K562 (cell line): ENCODE measurements around the gene UBL7. TPM values are rescaled to one million over a fixed set of nuclear protein-coding genes. Genes with fewer than 3 reads are reported as not detected.
"Not testable (repeated sequence)": the region's sequence is repeated elsewhere in the genome, so short reads cannot be mapped to it uniquely, and the experiment has no call there.

Source experiments
- ATAC-seq: fragments of 200-7000 bp; cut with Tn5 transposase; 3 replicates; pipeline ENCODE4 v1.9.1; 2020; ENCODE audit warnings: moderate library complexity
- BruUV-seq: library from RNA; stranded (reverse); fragments of 400-500 nt; replicated peaks from 2 replicates; lab custom pipeline; 2021; lab: Mats Ljungman, UMichigan
- CTCF ChIA-PET: fragments of 300-600 bp; formaldehyde crosslinking; extraction: SDS; loops from one replicate; lab custom pipeline; 2021; ENCODE audit warnings: low intra/inter-chr PET ratio; lab: Yijun Ruan, JAX
- POLR2A ChIA-PET: fragments of 300-600, 350-650 bp; sonication (Branson Sonifier 250); formaldehyde crosslinking; extraction: SDS; loops from one replicate; lab custom pipeline; 2021; ENCODE audit warnings: antibody characterized with exemption, inconsistent platforms; lab: Yijun Ruan, JAX
- DNase-seq, 4 experiments: peaks; one replicate each; pipeline versions ENCODE4 v3.0.0 to v3.0.0-alpha.2; 2011 to 2018; ENCODE audit warnings: low spot score in 3 of 4, mixed read lengths in 3 of 4; ENCODE audit errors: extremely low read depth in 1 of 4
- FAIRE-seq: peaks from 2 replicates; lab custom pipeline; 2011; peaks lifted over from hg19 to GRCh38; lab: Jason Lieb, UNC
- H2AFZ ChIP-seq: 2 replicates; pipeline ENCODE4 v1.6.0; 2011; ENCODE audit warnings: low read depth, low read length, control low read depth, inconsistent platforms
- H3K27ac ChIP-seq: fragments of 200-600 bp; 3 replicates; pipeline ENCODE4 v1.8.0; 2011; ENCODE audit warnings: low read depth, mild to moderate bottlenecking, control low read depth, inconsistent platforms, low read length, moderate library complexity, mixed read lengths; ENCODE audit errors: extremely low read depth
- H3K27me3 ChIP-seq, 2 experiments: fragments of 300-600 bp in 1 of 2; 2 replicates in 1 of 2; 3 replicates in 1 of 2; pipeline versions ENCODE4 v1.6.0 to v1.8.0; 2011; ENCODE audit warnings: inconsistent platforms in 2 of 2, low read length in 2 of 2, mild to moderate bottlenecking in 1 of 2, mixed read lengths in 1 of 2, moderate library complexity in 1 of 2; ENCODE audit not compliant: control insufficient read depth in 2 of 2, insufficient read depth in 2 of 2
- H3K36me3 ChIP-seq: fragments of 300-600 bp; 3 replicates; pipeline ENCODE4 v1.8.0; 2011; ENCODE audit warnings: mild to moderate bottlenecking, low read length, inconsistent platforms; ENCODE audit not compliant: control insufficient read depth, insufficient read depth
- H3K4me1 ChIP-seq, 2 experiments: fragments of 200-600 bp in 1 of 2; replicated peaks in 1 of 2; 2 replicates in 1 of 2; 3 replicates in 1 of 2; pipeline versions ENCODE4 v1.5.1 to v1.8.0; 2011; ENCODE audit warnings: inconsistent platforms in 2 of 2, low read length in 2 of 2, mild to moderate bottlenecking in 1 of 2, mixed read lengths in 1 of 2, moderate library complexity in 1 of 2; ENCODE audit not compliant: control insufficient read depth in 2 of 2, insufficient read depth in 2 of 2
- H3K4me2 ChIP-seq: 2 replicates; pipeline ENCODE4 v1.6.1; 2011; ENCODE audit warnings: low read length, control low read depth, inconsistent platforms, mixed read lengths; ENCODE audit not compliant: insufficient read depth
- H3K4me3 ChIP-seq: fragments of 200-600 bp; sonication (generic), shearing (Covaris generic); 2 replicates; pipeline ENCODE4 v1.5.1; 2016; ENCODE audit warnings: control low read depth, inconsistent platforms
- H3K79me2 ChIP-seq: fragments of 200-600 bp; 3 replicates; pipeline ENCODE4 v1.8.0; 2011; ENCODE audit warnings: low read length, inconsistent platforms; ENCODE audit not compliant: control insufficient read depth, insufficient read depth
- H3K9ac ChIP-seq, 2 experiments: 2 replicates each; pipeline versions ENCODE4 v1.6.0 to v1.6.1; 2011; ENCODE audit warnings: low read depth in 2 of 2, low read length in 2 of 2, control low read depth in 1 of 2, inconsistent platforms in 1 of 2, mild to moderate bottlenecking in 1 of 2, mixed read lengths in 1 of 2; ENCODE audit not compliant: insufficient read depth in 1 of 2
- H3K9me1 ChIP-seq: one replicate; pipeline ENCODE4 v1.6.0; 2011; ENCODE audit warnings: inconsistent platforms, mild to moderate bottlenecking, low read length, moderate library complexity; ENCODE audit not compliant: control insufficient read depth, insufficient read depth
- H3K9me3 ChIP-seq: replicated peaks from 2 replicates; pipeline ENCODE4 v1.5.1; 2011; ENCODE audit warnings: low read depth, low read length, inconsistent platforms; ENCODE audit not compliant: control insufficient read depth, insufficient read depth
- H4K20me1 ChIP-seq: replicated peaks from 2 replicates; pipeline ENCODE4 v1.6.1; 2011; ENCODE audit warnings: low read length, inconsistent platforms, mixed read lengths; ENCODE audit not compliant: control insufficient read depth, insufficient read depth
- CCNT2 ChIP-seq: IDR thresholded peaks from 2 replicates; pipeline ENCODE4 v1.6.1; 2011; ENCODE audit warnings: borderline replicate concordance, low read depth, mild to moderate bottlenecking, moderate library complexity, mixed read lengths, low read length; ENCODE audit not compliant: insufficient read length; ENCODE audit errors: extremely low read depth
- RBM39 ChIP-seq: fragments of 200-400 bp; formaldehyde crosslinking; optimal IDR thresholded peaks from 2 replicates; pipeline ENCODE3; 2018; ENCODE audit warnings: low read depth, low read length
- SOX6 ChIP-seq: fragments of 450-650 bp; IDR thresholded peaks from 2 replicates; pipeline ENCODE4 v1.6.1; 2014; ENCODE audit warnings: mild to moderate bottlenecking
- WGBS: fragments of 100-300 bp; shearing (Covaris generic); methylation state at CpG from one replicate; pipeline ENCODE4 v1.1.6; 2016; ENCODE audit warnings: low coverage, mixed read lengths; ENCODE audit not compliant: insufficient coverage; ENCODE audit errors: missing lambda C conversion rate; 5-methylcytosine and 5-hydroxymethylcytosine counted together
- in situ Hi-C: fragments of 300-500 bp; cut with MboI; formaldehyde crosslinking; loops from 4 replicates; pipeline ENCODE4 v1.15.0; 2018; ENCODE audit warnings: inconsistent platforms, mixed read lengths
- intact Hi-C: fragments of 100-400 bp; cut with micrococcal nuclease; formaldehyde crosslinking; loops from 2 replicates; pipeline ENCODE4 v1.14.2; 2022
- polyA plus RNA-seq, 8 experiments: library from polyadenylated mRNA; depleted of rRNA in 4 of 8; stranded (reverse) in 5 of 8; unstranded in 3 of 8; fragments of >200 nt; fragmentation: Nextera tagmentation in 2 of 8; fragmentation: Illumina TruSeq in 1 of 8; extraction: Ambion mirVana in 2 of 8; extraction: Trizol in 1 of 8; gene quantifications; 2 replicates each; pipeline versions ENCODE4 v1.2.1 to v1.2.3, GENCODE V29; 2011 to 2014; ENCODE audit warnings: inconsistent platforms in 1 of 8, missing spikeins in 1 of 8
- total RNA-seq, 7 experiments: library from RNA; depleted of rRNA in 6 of 7; stranded (reverse); fragments of >200 nt in 6 of 7; fragmentation: Illumina TruSeq in 2 of 7; extraction: Trizol in 2 of 7; gene quantifications; 2 replicates each; pipeline versions ENCODE4 v1.2.1 to v1.2.3, GENCODE V29; 2011 to 2021; ENCODE audit warnings: low replicate concordance in 1 of 7
- TF ChIP-seq, protein P1 (sequence below): sonication (generic); formaldehyde crosslinking; IDR thresholded peaks from 2 replicates; pipeline ENCODE4 v1.8.0; 2023; ENCODE audit warnings: mild to moderate bottlenecking, missing genetic modification reagents

UBL7 gene
- total and polyA plus RNA-seq, 9 of the 15 experiments (the other 6 are each of a cell fraction or from before 2014, with no cell fraction given), result 19.2 to 63.4 (median 44.9) TPM

DNA sequence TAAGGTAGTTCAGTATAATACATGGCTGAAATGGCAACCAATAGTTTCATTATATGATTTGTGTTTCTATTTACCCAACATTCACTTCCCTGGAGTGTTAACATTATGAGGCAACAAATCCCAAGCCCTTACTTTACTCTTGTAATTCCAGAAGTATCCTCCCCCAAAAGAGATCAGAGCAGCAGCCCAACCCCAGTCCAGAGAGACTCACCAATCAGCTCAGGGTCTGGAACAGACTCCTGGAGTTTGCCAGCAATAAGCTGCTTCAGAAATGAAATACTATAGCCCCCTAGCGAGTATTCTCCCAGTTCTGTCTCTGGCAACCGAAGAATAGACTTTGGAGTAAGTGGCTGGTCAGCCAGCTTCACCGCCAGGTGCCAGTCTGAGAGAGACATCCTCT lies 2.5 kb downstream of the UBL7 start (continued):
- TF ChIP-seq, protein P1, sequence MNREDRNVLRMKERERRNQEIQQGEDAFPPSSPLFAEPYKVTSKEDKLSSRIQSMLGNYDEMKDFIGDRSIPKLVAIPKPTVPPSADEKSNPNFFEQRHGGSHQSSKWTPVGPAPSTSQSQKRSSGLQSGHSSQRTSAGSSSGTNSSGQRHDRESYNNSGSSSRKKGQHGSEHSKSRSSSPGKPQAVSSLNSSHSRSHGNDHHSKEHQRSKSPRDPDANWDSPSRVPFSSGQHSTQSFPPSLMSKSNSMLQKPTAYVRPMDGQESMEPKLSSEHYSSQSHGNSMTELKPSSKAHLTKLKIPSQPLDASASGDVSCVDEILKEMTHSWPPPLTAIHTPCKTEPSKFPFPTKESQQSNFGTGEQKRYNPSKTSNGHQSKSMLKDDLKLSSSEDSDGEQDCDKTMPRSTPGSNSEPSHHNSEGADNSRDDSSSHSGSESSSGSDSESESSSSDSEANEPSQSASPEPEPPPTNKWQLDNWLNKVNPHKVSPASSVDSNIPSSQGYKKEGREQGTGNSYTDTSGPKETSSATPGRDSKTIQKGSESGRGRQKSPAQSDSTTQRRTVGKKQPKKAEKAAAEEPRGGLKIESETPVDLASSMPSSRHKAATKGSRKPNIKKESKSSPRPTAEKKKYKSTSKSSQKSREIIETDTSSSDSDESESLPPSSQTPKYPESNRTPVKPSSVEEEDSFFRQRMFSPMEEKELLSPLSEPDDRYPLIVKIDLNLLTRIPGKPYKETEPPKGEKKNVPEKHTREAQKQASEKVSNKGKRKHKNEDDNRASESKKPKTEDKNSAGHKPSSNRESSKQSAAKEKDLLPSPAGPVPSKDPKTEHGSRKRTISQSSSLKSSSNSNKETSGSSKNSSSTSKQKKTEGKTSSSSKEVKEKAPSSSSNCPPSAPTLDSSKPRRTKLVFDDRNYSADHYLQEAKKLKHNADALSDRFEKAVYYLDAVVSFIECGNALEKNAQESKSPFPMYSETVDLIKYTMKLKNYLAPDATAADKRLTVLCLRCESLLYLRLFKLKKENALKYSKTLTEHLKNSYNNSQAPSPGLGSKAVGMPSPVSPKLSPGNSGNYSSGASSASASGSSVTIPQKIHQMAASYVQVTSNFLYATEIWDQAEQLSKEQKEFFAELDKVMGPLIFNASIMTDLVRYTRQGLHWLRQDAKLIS (CRISPR knock-in tag), result no peak
- TF ChIP-seq RBM39 (no peak), SOX6 (no peak), CCNT2 (no peak)

DNA sequence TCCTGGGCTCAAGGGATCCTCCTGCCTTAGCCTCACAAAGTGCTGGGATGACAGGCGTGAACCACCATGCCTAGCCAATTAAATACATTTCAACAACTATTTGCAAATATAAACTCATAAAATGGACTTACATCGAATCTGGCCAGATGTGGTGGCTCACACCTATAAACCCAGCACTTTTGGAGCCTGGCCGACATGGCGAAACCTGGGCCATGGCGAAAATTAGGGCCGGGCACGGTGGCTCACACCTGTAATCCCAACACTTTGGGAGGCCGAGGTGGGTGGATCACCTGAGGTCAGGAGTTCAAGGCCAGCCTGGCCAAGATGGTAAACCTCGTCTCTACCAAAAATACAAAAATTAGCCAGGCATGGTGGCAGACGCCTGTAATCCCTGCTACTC lies 3.9 kb downstream of the UBL7 start:
- ATAC-seq, H2AFZ ChIP-seq, DNase-seq, H3K9me3 ChIP-seq, H3K9me1 ChIP-seq, H3K27ac ChIP-seq, H3K4me2 ChIP-seq, POLR2A ChIA-PET, CTCF ChIA-PET, H3K4me3 ChIP-seq, H3K9ac ChIP-seq, H3K27me3 ChIP-seq, H4K20me1 ChIP-seq, BruUV-seq, intact Hi-C loops, in situ Hi-C loops, FAIRE-seq: not testable (repeated sequence)
- Histone ChIP-seq H3K79me2 (peaks cover 17% of the 10 kb centered on the region), H3K4me1 (peaks cover 2 to 12% of the 10 kb centered on the region in 2 experiments; a peak in 4 of 5 replicates), H3K36me3 (peaks cover 35% of the 10 kb centered on the region; the same call in 2 of the 3 replicates)
- 90% methylated on average over 10 of the region's 10 CpGs for WGBS
